Heart left ventricle (tissue), 13 donors: ENCODE data around the gene ANKRD11.

Experiments
- POLR2A ChIP-seq, 2 donors: fragments of 450-650 bp; IDR thresholded peaks; one replicate each; pipeline ENCODE4 v1.6.1; 2017; ENCODE audit warnings: antibody characterized with exemption in 2 of 2, mild to moderate bottlenecking in 2 of 2, moderate library complexity in 2 of 2
- TF ChIP-seq, protein P1 (sequence below), 12 donors: fragments of 200-600 bp; sonication (generic) in 4 of 12; IDR thresholded peaks; one replicate each; pipeline versions ENCODE4 v1.5.0 to v1.8.0; 2018 to 2022; ENCODE audit warnings: antibody characterized with exemption in 12 of 12, mild to moderate bottlenecking in 5 of 12
- donor health status: ischemic (EF 13 %, LVEDD 7.1; RV severe dilation, severe dysfunction).
- donor health status: DM: no; HTN: yes; CAD: no.
- donor health status: DM: no; HTN: no; CAD: no.
- donor health status: ischemic (EF 25% LVEDD 6.9; RV normal size, moderate dysfunction).
- donor health status: ischemic (EF 25% LVEDD 5.7; RV mildly dilated, moderate dysfunction).
- donor health status: ischemic (EF 35%, LVEDD 5.7; RV mildly dilated, moderate dysfunction).
- donor health status: nonischemic (EF 11% LVEDD 7.7; RV severe dilation, severe dysfunction).
- donor health status: DM: yes; HTN: yes; CAD: no.
- donor health status: PGD.
- donor health status: ischemic (EF 29% LVEDD 5.4; RV normal size, mild dysfunction).
- donor health status: nonischemic (EF 23%, LVEDD 6.1; RV moderate dilation, normal function).

DNA sequence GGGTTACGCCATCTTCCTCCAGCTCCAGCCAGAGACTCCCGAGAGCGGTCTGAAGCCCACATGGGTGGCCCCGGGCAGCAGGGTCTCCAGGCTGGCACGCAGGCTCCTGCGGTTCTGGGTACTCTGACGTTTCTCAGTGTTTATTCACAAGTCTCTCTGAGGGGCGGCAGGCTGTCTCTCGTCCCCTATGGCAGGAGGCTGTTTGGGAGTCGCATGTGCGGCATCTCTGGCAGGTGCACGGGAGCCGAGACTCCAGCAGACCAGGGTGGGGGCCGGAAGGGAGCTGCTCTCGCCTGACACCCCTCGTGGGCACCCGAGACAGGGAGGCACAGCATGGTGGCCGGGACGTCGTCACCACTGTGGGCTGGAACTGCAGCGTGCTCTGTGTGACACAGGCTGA is 224.7 kb downstream of the ANKRD11 start:
- TF ChIP-seq, protein P1, sequence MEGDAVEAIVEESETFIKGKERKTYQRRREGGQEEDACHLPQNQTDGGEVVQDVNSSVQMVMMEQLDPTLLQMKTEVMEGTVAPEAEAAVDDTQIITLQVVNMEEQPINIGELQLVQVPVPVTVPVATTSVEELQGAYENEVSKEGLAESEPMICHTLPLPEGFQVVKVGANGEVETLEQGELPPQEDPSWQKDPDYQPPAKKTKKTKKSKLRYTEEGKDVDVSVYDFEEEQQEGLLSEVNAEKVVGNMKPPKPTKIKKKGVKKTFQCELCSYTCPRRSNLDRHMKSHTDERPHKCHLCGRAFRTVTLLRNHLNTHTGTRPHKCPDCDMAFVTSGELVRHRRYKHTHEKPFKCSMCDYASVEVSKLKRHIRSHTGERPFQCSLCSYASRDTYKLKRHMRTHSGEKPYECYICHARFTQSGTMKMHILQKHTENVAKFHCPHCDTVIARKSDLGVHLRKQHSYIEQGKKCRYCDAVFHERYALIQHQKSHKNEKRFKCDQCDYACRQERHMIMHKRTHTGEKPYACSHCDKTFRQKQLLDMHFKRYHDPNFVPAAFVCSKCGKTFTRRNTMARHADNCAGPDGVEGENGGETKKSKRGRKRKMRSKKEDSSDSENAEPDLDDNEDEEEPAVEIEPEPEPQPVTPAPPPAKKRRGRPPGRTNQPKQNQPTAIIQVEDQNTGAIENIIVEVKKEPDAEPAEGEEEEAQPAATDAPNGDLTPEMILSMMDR (IDR thresholded peaks at IDR 0.05), result no peak
- TF ChIP-seq POLR2A (IDR thresholded peaks at IDR 0.05), result no peak
